OCI-M1 (cell line): ENCODE data around the gene HES6.

Experiments used
- DNase-seq: peaks from one replicate; lab custom pipeline; 2025; lab: John Stamatoyannopoulos, UW

Gene HES6

DNA sequence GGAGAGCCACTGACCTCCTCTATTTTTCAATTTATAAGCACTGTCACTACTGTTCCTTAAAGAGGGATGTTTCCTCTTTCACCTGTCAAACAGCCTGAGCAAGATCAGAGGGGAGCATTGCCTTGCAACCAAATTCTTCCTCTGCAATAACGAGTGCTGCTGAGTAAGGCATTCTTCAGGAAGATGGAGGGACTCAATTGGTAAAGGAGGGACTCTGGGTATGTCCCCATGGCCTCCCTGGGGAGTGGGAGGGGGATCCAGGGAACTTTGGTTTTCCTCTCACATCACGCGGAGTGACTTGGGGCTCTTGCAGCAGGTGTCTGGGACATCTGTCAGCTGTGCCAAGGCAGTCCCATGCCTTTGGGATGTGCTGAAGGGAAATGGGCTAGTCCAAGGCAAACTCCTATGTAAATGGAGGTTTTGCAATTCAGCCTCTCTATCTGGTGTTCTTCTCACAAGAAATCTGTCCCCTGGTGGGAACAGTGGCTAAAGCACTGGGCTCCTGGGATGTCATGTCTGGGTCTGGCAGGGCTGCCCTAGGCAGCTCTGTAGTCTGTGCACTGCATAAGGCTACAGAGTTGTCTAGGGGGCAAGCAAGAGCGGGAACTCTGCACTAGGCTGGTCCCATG, 14.4 kb upstream of the HES6 start:
- DNase-seq = no peak

DNA sequence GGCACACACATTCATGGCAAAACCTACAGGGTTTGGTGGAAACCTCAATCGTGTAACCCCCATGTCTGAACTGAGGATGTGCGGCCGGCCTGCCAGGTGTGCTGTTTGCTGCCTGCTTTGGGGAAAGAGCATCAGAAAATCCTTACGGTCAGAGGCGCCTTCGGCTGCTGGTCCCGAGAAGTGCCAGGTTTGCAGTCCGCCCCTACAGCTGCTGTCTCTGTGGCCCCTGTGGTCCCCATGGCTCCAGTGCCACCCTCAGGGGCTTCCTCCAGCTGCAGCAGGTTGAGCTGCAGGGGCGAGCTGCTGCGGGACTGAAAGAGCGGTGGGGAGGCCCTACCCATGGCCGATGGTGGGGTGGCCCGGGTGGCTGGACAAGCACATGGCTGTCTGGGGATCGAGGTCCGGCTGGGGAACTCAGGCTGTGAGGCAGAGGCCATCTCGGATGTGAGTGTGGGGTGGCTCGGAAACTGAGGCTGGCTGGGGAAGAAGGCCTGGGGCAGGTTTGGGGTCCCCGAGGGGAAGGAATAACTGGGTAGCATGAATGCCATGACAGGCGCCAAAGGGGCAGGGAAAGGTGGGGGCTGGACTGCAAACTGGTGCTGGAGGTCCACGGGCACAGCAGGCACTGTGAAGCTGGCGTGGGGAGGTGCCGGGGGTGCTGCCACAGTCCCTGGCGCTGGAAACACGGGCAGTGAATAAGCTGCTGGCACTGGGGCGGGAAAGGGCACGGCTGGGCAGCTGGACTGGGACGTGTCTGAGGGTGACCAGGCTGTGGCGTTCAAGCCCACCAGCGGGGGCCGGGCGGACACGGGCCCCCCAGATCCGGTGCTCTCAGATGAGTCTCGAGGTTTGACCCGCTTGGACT, 13.2 kb upstream of the HES6 start:
- no peak for DNase-seq

DNA sequence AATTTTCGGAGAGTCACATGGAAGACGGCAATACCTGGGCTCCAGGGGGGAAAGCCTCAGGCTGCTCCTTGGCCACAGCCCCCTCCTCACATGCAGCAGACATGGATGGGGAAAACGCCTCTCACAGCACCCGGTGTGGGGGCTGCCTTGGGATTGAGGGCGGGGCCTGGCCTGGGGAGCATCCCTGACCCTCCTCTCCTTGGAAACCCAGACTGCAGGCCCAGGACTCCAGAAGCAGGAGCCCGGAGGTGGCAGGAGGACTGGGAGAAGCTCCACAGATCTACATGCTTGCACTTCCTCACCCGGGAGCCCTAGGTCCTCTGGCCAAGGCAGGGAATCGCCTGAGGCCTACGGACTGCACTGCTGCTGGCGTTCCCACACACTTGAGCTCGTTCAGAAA, 12.1 kb upstream of the HES6 start:
- DNase-seq = no peak

DNA sequence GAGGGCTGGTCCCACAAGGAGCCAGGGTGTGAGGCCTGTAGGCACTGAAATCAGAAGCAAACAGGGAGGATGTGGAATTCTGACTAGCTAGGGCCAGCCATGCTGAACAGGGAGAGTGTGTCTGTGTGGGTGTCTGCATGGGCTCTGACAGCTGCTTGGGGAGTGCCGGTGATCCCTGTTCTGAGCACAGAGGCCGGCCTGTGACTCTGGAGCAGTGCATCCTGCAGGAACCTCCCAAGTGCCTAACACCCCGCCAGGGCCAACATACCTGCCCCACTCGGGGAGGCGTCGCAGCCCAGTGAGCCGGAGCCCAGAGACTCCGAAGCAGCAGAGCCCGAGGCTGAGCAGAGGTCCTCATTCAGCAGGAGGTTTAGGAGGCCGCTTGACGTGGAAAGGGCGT, 11.5 kb upstream of the HES6 start:
- DNase-seq = no peak

DNA sequence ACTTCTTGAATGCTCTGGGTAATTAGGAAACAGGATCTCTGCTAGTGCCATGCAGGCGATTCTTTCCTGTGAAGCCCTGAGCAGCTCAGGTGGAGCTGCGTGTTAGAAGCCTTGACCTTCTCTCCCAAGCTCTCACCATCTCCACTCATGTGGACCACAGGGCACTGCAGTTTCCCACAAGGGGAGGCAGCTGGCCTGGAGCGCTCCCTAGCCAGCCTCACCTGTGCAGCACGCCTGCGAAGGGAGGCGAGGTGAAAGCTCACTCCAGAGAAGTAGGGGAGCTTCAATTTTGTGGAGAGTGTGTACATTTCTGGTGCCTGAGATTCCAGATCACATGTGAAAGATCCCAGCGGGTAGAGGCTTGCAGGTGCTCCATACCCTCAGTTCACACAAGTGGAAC, 11.1 kb upstream of the HES6 start:
- DNase-seq = no peak

DNA sequence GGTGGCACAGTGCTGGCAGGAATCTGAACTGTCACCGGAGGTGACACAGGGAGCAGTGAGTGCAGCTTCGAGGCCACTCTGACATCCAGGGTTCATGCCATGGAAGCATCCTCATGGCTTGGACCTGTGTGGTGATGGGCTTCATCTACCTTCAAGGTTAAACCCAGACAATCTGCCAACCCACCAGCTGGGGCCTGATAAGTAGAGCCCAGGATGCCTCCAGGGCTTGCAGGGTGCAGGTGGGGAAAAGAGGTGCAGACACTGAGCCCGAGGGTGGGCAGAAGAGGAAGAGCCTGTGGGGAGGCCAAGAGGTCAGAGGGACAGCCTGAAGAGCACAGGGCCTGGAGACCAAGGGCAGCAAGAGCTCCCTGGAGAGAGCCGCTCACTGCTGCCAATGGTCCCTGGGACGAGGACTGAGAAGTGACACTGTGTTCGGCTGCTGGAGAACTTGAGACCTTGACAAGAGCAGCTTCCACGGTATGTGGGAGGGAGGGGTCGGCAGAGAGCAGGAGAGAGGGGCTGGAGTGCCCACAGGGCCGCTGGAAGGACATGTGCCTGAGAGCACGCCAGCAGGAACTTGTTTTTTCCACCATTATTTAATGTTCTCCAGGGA, 8.1 kb upstream of the HES6 start:
- DNase-seq = no peak

DNA sequence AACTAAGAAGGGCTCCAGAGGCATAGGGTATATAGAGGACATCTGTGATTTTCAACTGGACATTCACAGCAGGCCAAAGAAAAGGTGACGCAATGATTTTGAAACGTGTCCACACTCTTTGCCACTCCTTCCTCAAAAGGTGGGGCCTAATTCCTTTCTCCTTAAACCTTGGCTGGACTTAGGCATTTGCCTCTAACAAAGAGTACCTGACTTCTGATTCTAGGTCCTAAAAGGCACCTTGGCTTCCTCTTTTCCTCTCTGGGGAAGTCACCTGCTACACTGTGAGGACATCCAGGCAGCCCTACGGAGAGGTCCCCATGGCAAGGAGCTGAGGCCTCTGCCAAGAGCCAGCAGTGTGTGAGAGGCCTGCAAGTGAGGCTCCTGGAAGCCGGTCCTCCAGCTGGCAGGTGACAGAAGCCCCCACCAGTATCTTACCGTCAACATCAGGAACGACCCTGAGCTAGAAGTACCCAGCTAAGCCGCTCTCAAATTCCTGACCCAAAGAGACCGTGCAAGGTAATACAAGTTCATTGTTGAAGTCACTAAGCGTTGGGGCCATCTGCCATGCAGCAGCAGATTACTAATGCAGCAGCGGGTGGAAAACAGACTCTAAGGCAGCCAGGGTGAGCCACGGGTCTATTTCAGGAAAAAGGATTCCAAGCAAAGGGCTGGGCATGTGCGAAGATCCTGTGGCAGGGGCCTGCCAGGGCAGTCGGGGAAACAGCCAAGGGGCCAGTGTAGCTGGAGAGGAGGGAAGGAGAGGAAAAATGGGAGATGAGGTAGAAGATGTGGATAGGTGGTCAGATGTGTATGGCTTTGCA, 7.4 kb upstream of the HES6 start:
- no peak for DNase-seq

DNA sequence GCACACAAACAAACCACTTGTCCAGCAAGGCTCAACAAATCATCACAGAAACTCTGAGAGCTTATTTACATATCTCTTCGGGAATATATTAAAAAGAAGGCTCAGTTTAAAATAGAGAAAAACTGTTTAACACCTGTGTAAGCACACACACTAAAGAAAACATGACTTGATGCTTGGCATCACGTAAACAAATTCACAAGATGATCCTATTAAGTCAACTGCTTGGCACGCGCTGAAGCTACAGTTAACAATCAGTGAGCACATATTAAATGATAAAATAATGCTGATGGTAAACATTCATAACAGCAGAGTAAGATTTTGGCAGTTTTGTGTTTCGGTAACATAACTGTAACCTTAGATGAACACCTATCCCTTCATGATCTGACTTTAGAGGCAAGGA, 4.3 kb upstream of the HES6 start:
- no peak for DNase-seq

DNA sequence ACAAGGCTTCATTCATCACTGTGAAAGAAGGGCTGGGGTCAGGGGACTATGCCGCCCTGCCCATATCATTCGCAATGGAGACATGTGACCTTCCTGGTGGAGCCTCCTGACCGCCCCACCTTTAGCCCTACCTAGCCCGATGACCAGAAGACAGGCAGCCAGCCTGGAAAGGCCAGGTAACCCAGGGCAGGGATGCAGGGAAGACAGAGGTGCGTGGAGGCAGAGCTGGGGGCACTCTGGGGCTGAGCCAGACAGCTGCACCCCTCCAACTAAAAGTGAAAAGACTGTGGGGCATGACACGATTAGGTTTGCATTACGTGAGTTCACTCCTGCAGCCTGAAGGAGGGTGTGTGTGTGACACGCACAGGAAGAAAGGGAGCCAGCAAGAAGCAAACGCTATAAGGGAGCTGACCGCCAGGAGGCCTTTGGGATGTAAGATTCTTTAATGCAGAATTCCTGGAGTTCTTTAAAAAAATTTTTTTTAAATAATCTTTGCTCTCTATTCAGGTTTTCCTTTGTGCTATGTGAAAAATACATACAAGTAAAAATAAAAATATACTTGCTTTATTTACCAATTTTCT, 3.7 kb upstream of the HES6 start:
- no peak for DNase-seq

DNA sequence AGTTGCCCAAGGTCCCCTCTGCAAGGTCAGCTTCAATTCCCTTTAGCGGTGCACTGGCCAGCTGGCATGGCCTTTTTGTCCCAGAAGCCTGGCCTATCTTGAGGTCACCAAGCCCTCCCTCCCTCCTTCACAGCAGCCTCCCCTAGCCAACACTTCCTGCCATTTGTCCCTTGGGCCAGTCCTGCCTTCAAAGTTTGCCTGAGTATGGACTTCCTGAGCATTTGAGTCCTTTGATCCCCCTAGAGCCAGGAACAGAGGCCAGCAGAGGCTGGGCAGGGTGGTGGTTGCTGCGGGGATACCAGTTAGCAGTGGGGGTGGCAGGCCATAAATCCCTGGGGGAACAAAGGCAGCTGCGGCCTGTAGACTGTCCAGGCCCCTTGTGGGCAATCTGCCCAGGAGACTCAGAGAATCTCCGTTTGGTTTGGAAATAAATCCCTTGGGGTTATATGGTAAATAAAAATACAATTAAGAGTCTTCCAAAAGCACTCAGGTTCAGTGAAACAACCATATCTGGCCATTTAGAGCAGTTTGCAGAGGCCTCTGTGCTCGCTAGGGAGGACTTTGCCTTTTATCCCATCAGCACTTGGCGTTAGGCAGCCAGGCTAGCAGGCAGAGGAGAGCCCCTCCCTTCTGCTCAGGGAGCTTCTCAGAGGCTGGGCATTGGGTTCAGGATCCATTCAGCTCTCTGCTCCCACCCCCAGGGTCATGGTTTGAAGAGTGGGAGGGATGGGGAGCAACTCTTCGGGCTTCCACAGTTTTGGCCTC, 3.1 kb upstream of the HES6 start:
- DNase-seq = no peak

DNA sequence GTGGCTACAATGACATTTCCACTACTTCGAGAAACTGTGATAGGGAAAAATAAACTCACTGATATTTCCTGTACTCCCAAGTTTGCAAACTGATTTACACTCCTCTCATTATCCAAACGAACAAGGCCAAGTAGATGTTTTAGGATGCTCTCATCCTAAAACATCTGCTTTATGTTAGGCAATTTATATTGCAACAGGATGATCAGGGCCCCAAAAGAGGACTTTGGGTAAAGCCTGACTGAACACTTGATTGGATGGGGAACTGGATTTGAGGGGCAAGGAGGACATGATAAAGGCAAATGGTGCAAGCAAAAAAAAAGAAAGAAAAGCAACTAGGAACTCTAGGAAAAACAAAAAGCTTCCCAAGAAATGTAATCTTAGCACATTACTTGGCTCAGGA, 2.1 kb upstream of the HES6 start:
- DNase-seq = no peak

DNA sequence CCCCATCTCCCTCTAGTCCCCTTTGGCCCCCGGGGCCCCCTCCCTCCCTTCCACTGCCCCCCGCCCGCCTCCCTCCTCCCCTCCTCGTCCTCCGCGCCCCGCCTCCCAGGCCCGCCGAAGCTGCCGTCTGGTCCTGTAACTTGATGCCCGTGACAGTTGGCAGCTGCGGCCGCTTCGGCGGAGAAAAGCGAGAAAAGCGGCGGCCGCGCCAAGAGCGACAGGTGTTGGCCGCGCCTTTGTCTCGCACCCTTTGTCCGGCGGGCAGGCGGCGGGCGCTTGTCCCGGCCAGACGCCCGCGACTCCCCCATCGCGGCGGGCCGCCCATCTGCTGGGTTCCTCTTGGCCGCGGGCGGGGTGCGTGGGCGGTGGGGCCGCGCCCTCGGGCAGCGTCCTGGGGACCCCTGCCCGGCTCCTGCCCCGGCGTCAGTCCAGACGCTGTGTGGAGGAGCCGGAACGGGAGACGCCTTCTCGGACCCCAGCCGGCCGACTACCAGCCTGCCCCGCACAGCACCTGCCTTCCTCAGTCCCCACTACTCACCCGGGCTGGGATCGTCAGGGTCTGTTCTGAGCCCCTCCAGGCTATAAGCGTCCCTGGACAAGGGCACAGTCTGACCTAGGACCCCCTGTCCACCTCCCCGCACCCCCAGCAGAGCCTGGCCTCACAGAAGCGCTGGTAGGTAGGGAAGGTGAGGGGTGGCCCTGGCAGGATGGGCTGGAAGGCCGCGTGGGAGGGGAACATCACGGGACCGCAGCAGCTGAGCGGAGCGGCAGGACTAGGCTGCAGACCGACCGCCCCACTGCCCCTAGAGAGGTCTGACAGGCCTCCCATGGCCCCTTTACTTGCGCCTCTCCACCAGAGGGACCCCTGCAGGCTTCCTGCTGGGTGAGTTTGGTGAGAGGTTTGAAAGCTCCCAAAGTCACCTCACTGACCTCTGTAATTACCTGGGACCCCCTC, 1.2 kb upstream of the HES6 start:
- peak; percentile 51 for DNase-seq

DNA sequence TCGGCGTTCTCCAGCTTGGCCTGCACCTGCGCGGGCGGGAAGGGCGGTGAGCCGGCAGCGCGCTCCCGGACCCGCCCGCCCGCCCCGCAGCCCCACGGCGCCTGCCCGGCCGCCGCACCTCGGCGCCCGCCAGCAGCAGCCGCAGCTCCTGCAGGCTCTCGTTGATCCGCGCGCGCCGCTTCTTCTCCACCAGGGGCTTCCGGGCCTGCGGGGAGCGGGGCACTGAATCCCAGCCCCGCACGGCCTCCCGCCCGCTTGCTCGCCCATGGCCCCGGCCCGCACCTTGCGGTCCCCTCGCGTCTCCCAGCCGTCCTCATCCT, 335 bp downstream of the HES6 start:
- DNase-seq = no peak

DNA sequence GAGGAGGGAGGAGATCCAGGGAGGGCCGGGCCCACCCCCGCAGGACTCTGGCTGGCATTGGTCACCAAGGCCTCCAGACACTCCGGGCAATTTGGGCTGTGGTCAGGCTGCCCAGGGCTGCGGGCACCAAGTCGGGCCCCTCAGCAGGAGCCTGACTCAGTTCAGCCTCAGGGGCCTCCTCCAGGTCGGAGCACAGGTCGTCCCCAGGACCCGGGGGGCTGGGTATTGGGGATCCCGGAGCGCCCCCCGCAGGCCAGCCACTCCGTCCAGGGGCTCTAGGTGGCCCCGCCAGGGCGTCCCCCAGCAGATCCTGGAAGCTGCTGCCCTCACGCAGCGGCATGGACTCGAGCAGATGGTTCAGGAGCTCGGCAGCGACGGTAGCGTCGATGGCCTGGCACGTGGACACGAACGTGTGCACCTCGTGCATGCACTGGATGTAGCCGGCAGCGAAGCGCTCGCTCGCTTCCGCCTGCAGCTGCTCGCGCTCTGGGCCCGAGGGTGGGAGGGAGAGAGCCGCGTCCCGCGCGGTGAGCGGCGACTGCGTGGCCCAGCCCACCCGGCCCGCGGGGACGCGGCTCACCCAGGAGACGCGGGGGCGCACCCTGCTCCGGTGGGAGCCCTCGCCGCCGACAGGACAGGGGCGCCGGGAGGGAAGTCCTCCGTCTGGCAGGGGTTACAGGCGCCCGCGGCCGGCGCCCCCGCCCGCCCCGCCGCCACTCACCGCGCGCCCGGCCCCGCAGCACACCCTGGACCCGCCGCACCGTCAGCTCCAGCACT, 884 bp downstream of the HES6 start:
- peak; percentile 47 for DNase-seq

DNA sequence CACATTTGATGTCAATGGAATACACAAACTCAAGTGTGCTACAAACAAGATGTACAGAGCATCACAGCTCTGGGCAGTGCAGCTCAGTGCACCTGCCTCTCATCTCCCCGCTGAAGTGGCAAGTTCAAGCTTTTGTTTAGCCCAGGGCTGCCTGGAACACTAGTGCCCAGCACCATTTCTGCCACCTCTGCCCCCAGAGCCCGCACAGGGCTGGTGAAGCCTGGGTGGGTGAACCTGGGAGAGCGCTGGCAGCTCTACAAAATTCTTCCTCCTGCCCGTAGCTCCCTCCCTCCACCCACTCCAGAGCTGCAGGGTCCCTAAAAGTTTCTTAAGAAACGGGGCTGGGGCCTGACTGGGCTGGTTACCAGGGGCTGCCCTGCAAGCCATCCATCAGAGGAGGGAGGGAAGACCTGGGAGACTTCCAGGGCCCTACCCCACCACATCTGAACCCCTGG, 1.5 kb downstream of the HES6 start:
- DNase-seq = no peak

DNA sequence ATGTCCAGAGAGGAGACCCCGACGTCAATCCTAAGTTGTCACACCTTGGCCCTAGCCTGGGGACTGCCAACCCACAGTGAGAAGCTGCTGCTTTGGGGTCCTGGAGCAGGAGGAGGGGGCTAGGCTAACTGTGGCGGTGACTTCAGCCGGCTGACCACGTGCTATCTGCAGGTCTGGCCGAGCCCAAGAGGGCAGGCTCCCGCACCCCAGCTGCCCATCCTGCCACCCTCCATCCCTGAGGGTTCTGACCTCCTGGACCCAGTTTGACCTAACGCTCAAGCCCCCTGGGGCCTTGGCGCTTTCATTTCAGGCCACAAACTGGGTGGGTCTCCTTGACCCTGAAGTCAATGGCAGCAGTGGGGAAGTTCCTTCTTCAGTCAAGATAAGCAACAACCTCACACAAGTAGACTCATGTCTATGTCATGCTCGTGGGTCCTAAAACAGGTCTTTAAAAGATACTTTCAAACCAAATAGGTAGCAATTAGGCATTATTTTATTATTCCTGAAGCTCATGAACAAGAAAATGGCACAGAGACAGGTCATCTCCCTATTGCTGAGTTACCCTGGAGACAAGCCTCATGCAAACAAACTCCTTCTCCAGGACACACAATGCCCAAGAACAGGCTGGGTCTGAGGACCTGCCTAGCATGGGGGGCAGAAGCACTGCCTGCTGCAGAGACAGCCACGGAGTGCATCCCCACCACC, 2.3 kb downstream of the HES6 start:
- DNase-seq = peak; percentile 55

DNA sequence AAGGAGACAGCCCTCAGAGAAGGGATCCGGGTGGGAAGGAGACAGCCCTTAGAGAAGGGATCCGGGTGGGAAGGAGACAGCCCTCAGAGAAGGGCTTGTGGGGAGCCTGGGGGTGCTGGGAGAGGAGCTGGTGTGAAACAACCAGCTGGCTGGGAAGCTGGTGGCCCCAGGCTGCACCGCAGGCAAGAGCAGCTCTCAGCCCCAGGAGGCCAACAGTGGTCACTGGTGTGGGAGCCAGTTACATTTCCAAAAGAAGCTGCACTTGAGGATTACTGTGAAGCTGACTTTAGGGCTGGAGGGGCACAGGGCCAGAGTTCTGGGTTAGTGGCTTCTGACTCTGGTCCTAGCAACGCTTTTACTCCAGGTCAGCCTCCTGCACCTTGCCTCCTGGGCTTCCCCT, 3.3 kb downstream of the HES6 start:
- DNase-seq = no peak

DNA sequence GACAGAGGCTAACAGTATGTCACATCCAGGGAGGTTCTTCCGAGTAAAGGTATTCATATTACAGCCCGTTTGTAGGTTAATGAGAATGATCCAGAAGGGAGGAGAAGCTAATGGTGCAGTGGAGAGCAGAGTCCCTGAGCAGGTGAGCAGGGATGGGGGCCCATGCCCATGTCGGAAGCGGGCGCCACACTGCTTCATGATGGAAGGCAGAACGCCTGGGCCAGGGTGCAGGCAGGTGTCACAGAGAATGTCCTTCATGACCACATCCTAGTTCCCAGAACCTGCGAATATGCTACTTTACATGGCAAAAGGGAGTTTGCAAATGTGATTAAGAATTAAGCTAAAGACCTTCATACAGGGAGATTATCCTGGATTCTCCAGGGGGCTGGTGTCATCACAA, 4.0 kb downstream of the HES6 start:
- no peak for DNase-seq

DNA sequence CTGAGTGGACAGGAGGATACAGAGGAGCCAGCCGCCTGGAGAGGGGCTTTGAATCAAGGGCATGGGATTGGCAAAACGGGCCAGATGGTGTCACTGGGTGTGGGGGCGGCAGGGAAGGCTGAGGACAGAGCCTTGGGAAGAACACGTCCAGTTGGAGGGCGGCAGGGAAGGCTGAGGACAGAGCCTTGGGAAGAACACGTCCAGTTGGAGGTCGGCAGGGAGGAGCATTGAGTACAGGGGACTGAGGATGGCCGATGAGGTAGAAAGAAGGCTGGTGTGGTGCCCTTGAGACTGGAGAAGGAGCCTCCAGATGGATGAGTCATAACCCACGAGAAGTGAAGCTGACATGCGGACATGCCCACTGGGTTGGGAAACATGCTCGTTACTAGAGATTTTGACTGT, 4.5 kb downstream of the HES6 start:
- DNase-seq = no peak
